Suppressor macrophage (primary cell): ENCODE measurements around the gene TPD52L2.

Experiments
- DNase-seq, 4 experiments: peaks; one replicate each; pipeline ENCODE4 v3.0.0-alpha.2; 2020 to 2022

TPD52L2 gene

GRCh38 chr20:63932606-63933160, 67.6 kb downstream of the TPD52L2 start:
- no peak for DNase-seq

- no peak for DNase-seq
Measured at GRCh38 chr20:63933646-63934045, 68.6 kb downstream of the TPD52L2 start.

GRCh38 chr20:63934271-63935068, 69.4 kb downstream of the TPD52L2 start:
- DNase-seq = peak in 1 of 4 experiments; percentile 44

- DNase-seq = no peak
Measured at GRCh38 chr20:63935447-63935846, 70.4 kb downstream of the TPD52L2 start.

- DNase-seq = no peak
Measured at GRCh38 chr20:63937596-63937995, 72.5 kb downstream of the TPD52L2 start.

- peak in 2 of 4 experiments; percentile 20 to 39 for DNase-seq
Measured at GRCh38 chr20:63939061-63939935, 74.2 kb downstream of the TPD52L2 start.

- no peak for DNase-seq
Measured at GRCh38 chr20:63940071-63940471, 75.0 kb downstream of the TPD52L2 start.

- DNase-seq = no peak
Measured at GRCh38 chr20:63940472-63941266, 75.6 kb downstream of the TPD52L2 start.
